Calu3 (cell line): ENCODE measurements around the gene ADAMTSL3. TPM values are rescaled to one million over a fixed set of nuclear protein-coding genes. Genes with fewer than 3 reads are reported as not detected.

Experiments used
- BruUV-seq: library from RNA; stranded (reverse); fragments of 400-500 nt; replicated peaks from 2 replicates; lab custom pipeline; 2021; lab: Mats Ljungman, UMichigan
- CTCF ChIA-PET: fragments of 300-600 bp; sonication (Branson Sonifier 250); formaldehyde crosslinking; loops from one replicate; lab custom pipeline; 2022; ENCODE audit warnings: antibody characterized with exemption; lab: Charles Lee
- DNase-seq: peaks from one replicate; pipeline ENCODE4 v3.0.0; 2022
- H3K27ac Mint-ChIP-seq: one replicate; pipeline ENCODE4 v1.8.0; 2022; ENCODE audit warnings: mixed read lengths; ENCODE audit not compliant: unreplicated experiment
- H3K27me3 Mint-ChIP-seq: one replicate; pipeline ENCODE4 v1.8.0; 2022; ENCODE audit warnings: mixed read lengths; ENCODE audit not compliant: unreplicated experiment
- H3K36me3 Mint-ChIP-seq: one replicate; pipeline ENCODE4 v1.8.0; 2022; ENCODE audit warnings: mild to moderate bottlenecking, moderate library complexity, mixed read lengths; ENCODE audit not compliant: insufficient read depth, unreplicated experiment
- H3K4me1 Mint-ChIP-seq: one replicate; pipeline ENCODE4 v1.8.0; 2022; ENCODE audit warnings: mild to moderate bottlenecking, low read depth, mixed read lengths; ENCODE audit not compliant: unreplicated experiment
- H3K4me3 Mint-ChIP-seq: one replicate; pipeline ENCODE4 v1.8.0; 2022; ENCODE audit warnings: mild to moderate bottlenecking, low read depth, moderate library complexity, mixed read lengths; ENCODE audit not compliant: unreplicated experiment
- H3K9me3 Mint-ChIP-seq: one replicate; pipeline ENCODE4 v1.8.0; 2022; ENCODE audit warnings: low read depth, mixed read lengths; ENCODE audit not compliant: unreplicated experiment
- CTCF ChIP-seq: fragments of 200-600 bp; IDR thresholded peaks from one replicate; pipeline ENCODE4 v1.8.0; 2022; ENCODE audit warnings: antibody characterized with exemption; ENCODE audit not compliant: unreplicated experiment
- intact Hi-C: fragments of 100-400 bp; cut with micrococcal nuclease; formaldehyde crosslinking; loops from one replicate; pipeline ENCODE4 v1.10.0; 2022; ENCODE audit not compliant: unreplicated experiment
- total RNA-seq: library from RNA; stranded (reverse); gene quantifications from 2 replicates; pipeline ENCODE4 v1.2.3, GENCODE V29; 2022

Gene ADAMTSL3
- total RNA-seq, 1 experiment from 2014 or later, result 2.4 TPM

GRCh38 chr15:83709811-83710210, 55.9 kb downstream of the ADAMTSL3 start:
- CTCF ChIA-PET, result no interaction called here

GRCh38 chr15:83710452-83710851, 56.5 kb downstream of the ADAMTSL3 start:
- CTCF ChIA-PET, result no interaction called here
- Mint-ChIP-seq H3K27me3 (no peaks in the 10 kb centered on the region), H3K4me3 (no peak overlapping the region), H3K36me3 (no peaks in the 10 kb centered on the region), H3K4me1 (no peaks in the 10 kb centered on the region), H3K27ac (no peak overlapping the region), H3K9me3 (no peaks in the 10 kb centered on the region)
- intact Hi-C loops, result no loop called here
- DNase-seq, result no peak
- TF ChIP-seq CTCF, result no peak
- no TSS peak for BruUV-seq

More at GRCh38 chr15:83709811-83710210, 55.9 kb downstream of the ADAMTSL3 start:
- Mint-ChIP-seq H3K4me3 (no peak overlapping the region), H3K36me3 (no peaks in the 10 kb centered on the region), H3K4me1 (no peaks in the 10 kb centered on the region), H3K27ac (no peak overlapping the region), H3K9me3 (no peaks in the 10 kb centered on the region), H3K27me3 (no peaks in the 10 kb centered on the region)
- BruUV-seq, result no TSS peak
- DNase-seq, result no peak
- intact Hi-C loops, result no loop called here
- TF ChIP-seq CTCF, result no peak

- BruUV-seq, result no TSS peak
- CTCF ChIA-PET, result interaction anchor here (0.6 kb wide), 1 partner anchor 232 kb away, joined by 4 read pairs; no protein-coding TSS in a partner anchor
- no peaks in the 10 kb centered on the region for H3K36me3 Mint-ChIP-seq
- no peaks in the 10 kb centered on the region for H3K9me3 Mint-ChIP-seq
- no peaks in the 10 kb centered on the region for H3K4me1 Mint-ChIP-seq
- intact Hi-C loops, result no loop called here
- DNase-seq, result no peak
- no peak for TF ChIP-seq CTCF
- no peaks in the 10 kb centered on the region for H3K27me3 Mint-ChIP-seq
- H3K27ac Mint-ChIP-seq, result no peak overlapping the region
- no peak overlapping the region for H3K4me3 Mint-ChIP-seq
These were observed 57.3 kb downstream of the ADAMTSL3 start for GRCh38 chr15:83711236-83711635.

GRCh38 chr15:83713242-83713641, 59.3 kb downstream of the ADAMTSL3 start:
- CTCF ChIA-PET, result no interaction called here
- DNase-seq, result no peak
- H3K4me3 Mint-ChIP-seq, result no peak overlapping the region
- H3K36me3 Mint-ChIP-seq, result no peaks in the 10 kb centered on the region
- BruUV-seq, result no TSS peak
- H3K27me3 Mint-ChIP-seq, result no peaks in the 10 kb centered on the region
- H3K9me3 Mint-ChIP-seq, result no peaks in the 10 kb centered on the region
- intact Hi-C loops, result no loop called here
- no peaks in the 10 kb centered on the region for H3K4me1 Mint-ChIP-seq
- H3K27ac Mint-ChIP-seq, result no peak overlapping the region
- TF ChIP-seq CTCF, result no peak
